IMR-90 (cell line): ENCODE results near the gene DZIP1L. TPM values are rescaled to one million over a fixed set of nuclear protein-coding genes. Genes with fewer than 3 reads are reported as not detected.

Source experiments
- ATAC-seq: fragments of 200-7000 bp; cut with Tn5 transposase; 2 replicates; pipeline ENCODE4 v1.9.1; 2020; ENCODE audit warnings: low read depth, mild to moderate bottlenecking, moderate library complexity
- BruUV-seq: library from RNA; stranded (reverse); fragments of 400-500 nt; replicated peaks from 2 replicates; lab custom pipeline; 2021; lab: Mats Ljungman, UMichigan
- CTCF ChIA-PET: fragments of 300-600 bp; formaldehyde crosslinking; extraction: SDS; loops from one replicate; lab custom pipeline; 2021; ENCODE audit warnings: antibody characterized with exemption; lab: Yijun Ruan, JAX
- POLR2A ChIA-PET: fragments of 300-600 bp; sonication (Branson Sonifier 250); formaldehyde crosslinking; loops from one replicate; lab custom pipeline; 2022; ENCODE audit warnings: antibody characterized with exemption; ENCODE audit not compliant: unreplicated experiment; lab: Charles Lee
- DNase-seq: peaks from one replicate; pipeline ENCODE4 v3.0.0; 2013
- H2AFZ ChIP-seq: replicated peaks from 2 replicates; pipeline ENCODE3; 2013; ENCODE audit warnings: low read length, mild to moderate bottlenecking; ENCODE audit not compliant: poor library complexity
- H2AK5ac ChIP-seq: 2 replicates; pipeline ENCODE4 v1.6.1; 2013; ENCODE audit warnings: low read depth, low read length, inconsistent platforms
- H2AK9ac ChIP-seq: replicated peaks from 2 replicates; pipeline ENCODE3; 2013; ENCODE audit warnings: mild to moderate bottlenecking, low read depth, low read length, moderate library complexity; ENCODE audit not compliant: poor library complexity
- H2BK120ac ChIP-seq: 2 replicates; pipeline ENCODE4 v1.6.1; 2013; ENCODE audit warnings: low read depth, low read length, inconsistent platforms
- H2BK15ac ChIP-seq: 3 replicates; pipeline ENCODE4 v1.6.1; 2013; ENCODE audit warnings: low read depth, low read length, inconsistent platforms
- H2BK20ac ChIP-seq: 2 replicates; pipeline ENCODE4 v1.6.1; 2013; ENCODE audit warnings: low read depth, mild to moderate bottlenecking, inconsistent platforms, low read length, moderate library complexity
- H2BK5ac ChIP-seq: 2 replicates; pipeline ENCODE4 v1.6.1; 2013; ENCODE audit warnings: mild to moderate bottlenecking, low read depth, low read length, inconsistent platforms; ENCODE audit not compliant: poor library complexity, severe bottlenecking
- H3K14ac ChIP-seq: replicated peaks from 2 replicates; pipeline ENCODE4 v1.6.1; 2013; ENCODE audit warnings: low read depth, low read length, inconsistent platforms
- H3K18ac ChIP-seq: 2 replicates; pipeline ENCODE4 v1.6.1; 2013; ENCODE audit warnings: low read depth, low read length, control low read depth
- H3K23ac ChIP-seq: 2 replicates; pipeline ENCODE4 v1.6.1; 2013; ENCODE audit warnings: low read depth, low read length, inconsistent platforms
- H3K27ac ChIP-seq: 2 replicates; pipeline ENCODE4 v1.5.1; 2013; ENCODE audit warnings: mild to moderate bottlenecking, control low read depth, low read length; ENCODE audit not compliant: insufficient read depth
- H3K27me3 ChIP-seq: 2 replicates; pipeline ENCODE4 v1.6.1; 2013; ENCODE audit warnings: low read length; ENCODE audit not compliant: control insufficient read depth, insufficient read depth
- H3K36me3 ChIP-seq: 2 replicates; pipeline ENCODE4 v1.6.1; 2013; ENCODE audit warnings: low read length, mixed read lengths; ENCODE audit not compliant: control insufficient read depth, insufficient read depth
- H3K4ac ChIP-seq: 2 replicates; pipeline ENCODE4 v1.6.1; 2013; ENCODE audit warnings: low read depth, low read length, inconsistent platforms
- H3K4me1 ChIP-seq: 2 replicates; pipeline ENCODE4 v1.6.1; 2013; ENCODE audit warnings: low read length, mixed read lengths; ENCODE audit not compliant: control insufficient read depth, insufficient read depth
- H3K4me2 ChIP-seq: 2 replicates; pipeline ENCODE4 v1.6.1; 2013; ENCODE audit warnings: low read depth, mild to moderate bottlenecking, control low read depth, low read length, moderate library complexity
- H3K4me3 ChIP-seq: 2 replicates; pipeline ENCODE4 v1.5.1; 2013; ENCODE audit warnings: low read depth, mild to moderate bottlenecking, control low read depth, low read length, moderate library complexity; ENCODE audit not compliant: insufficient read depth
- H3K56ac ChIP-seq: 2 replicates; pipeline ENCODE4 v1.6.1; 2013; ENCODE audit warnings: low read length, inconsistent platforms; ENCODE audit not compliant: insufficient read depth; ENCODE audit errors: extremely low read depth
- H3K79me1 ChIP-seq, 2 experiments: 2 replicates each; pipeline ENCODE4 v1.6.1; 2013; ENCODE audit warnings: low read length in 2 of 2, inconsistent platforms in 1 of 2, low read depth in 1 of 2
- H3K9ac ChIP-seq: 2 replicates; pipeline ENCODE4 v1.6.1; 2013; ENCODE audit warnings: low read depth, low read length, control low read depth
- H3K9me1 ChIP-seq: 2 replicates; pipeline ENCODE4 v1.6.1; 2013; ENCODE audit warnings: low read length, inconsistent platforms; ENCODE audit not compliant: insufficient read depth
- H3K9me3 ChIP-seq: 2 replicates; pipeline ENCODE4 v1.6.1; 2013; ENCODE audit warnings: low read length; ENCODE audit not compliant: control insufficient read depth, insufficient read depth
- H4K20me1 ChIP-seq: 2 replicates; pipeline ENCODE4 v1.6.1; 2013; ENCODE audit warnings: low read length, inconsistent platforms; ENCODE audit not compliant: insufficient read depth
- H4K5ac ChIP-seq: 2 replicates; pipeline ENCODE4 v1.6.1; 2013; ENCODE audit warnings: mild to moderate bottlenecking, low read depth, low read length, control low read depth
- H4K8ac ChIP-seq, 2 experiments: 2 replicates each; pipeline ENCODE4 v1.6.1; 2013; ENCODE audit warnings: low read depth in 2 of 2, low read length in 2 of 2, control low read depth in 1 of 2, inconsistent platforms in 1 of 2
- H4K91ac ChIP-seq: 2 replicates; pipeline ENCODE4 v1.6.1; 2013; ENCODE audit warnings: low read depth, low read length, inconsistent platforms; ENCODE audit not compliant: insufficient read depth
- BHLHE40 ChIP-seq: fragments of 150-350 bp; IDR thresholded peaks from 2 replicates; pipeline ENCODE4 v1.6.1; 2016; ENCODE audit warnings: mild to moderate bottlenecking, low read depth, low read length
- CEBPB ChIP-seq: IDR thresholded peaks from 2 replicates; pipeline ENCODE4 v1.6.1; 2012; ENCODE audit warnings: low read depth, low read length, improper control_type of control experiment
- CHD1 ChIP-seq: IDR thresholded peaks from 2 replicates; pipeline ENCODE4 v1.6.1; 2012; ENCODE audit warnings: low read depth, low read length, improper control_type of control experiment
- CTCF ChIP-seq: conservative IDR thresholded peaks from 2 replicates; pipeline ENCODE4 v1.5.1; 2012; ENCODE audit warnings: mild to moderate bottlenecking, low read depth, low read length, improper control_type of control experiment
- ELK1 ChIP-seq: fragments of 150-350 bp; IDR thresholded peaks from 2 replicates; pipeline ENCODE4 v1.6.1; 2016; ENCODE audit warnings: low read depth, mild to moderate bottlenecking, low read length, moderate library complexity, borderline replicate concordance
- FOS ChIP-seq: fragments of 150-350 bp; IDR thresholded peaks from 2 replicates; pipeline ENCODE4 v1.6.1; 2016; ENCODE audit warnings: low read depth, low read length
- MAFK ChIP-seq: IDR thresholded peaks from 2 replicates; pipeline ENCODE4 v1.6.1; 2012; ENCODE audit warnings: low read depth, low read length, improper control_type of control experiment
- MAZ ChIP-seq: IDR thresholded peaks from 2 replicates; pipeline ENCODE4 v1.6.1; 2012; ENCODE audit warnings: low read depth, mild to moderate bottlenecking, low read length, improper control_type of control experiment, moderate library complexity, borderline replicate concordance
- MXI1 ChIP-seq: IDR thresholded peaks from 2 replicates; pipeline ENCODE4 v1.6.1; 2012; ENCODE audit warnings: low read depth, mild to moderate bottlenecking, low read length, moderate library complexity, borderline replicate concordance
- NFE2L2 ChIP-seq: fragments of 150-350 bp; IDR thresholded peaks from 2 replicates; pipeline ENCODE4 v1.6.1; 2016; ENCODE audit warnings: low read depth, mild to moderate bottlenecking, low read length
- POLR2A ChIP-seq: IDR thresholded peaks from 2 replicates; pipeline ENCODE4 v1.6.1; 2012; ENCODE audit warnings: mild to moderate bottlenecking, low read depth, low read length
- RAD21 ChIP-seq: IDR thresholded peaks from 2 replicates; pipeline ENCODE4 v1.6.1; 2012; ENCODE audit warnings: low read length, improper control_type of control experiment
- RCOR1 ChIP-seq: IDR thresholded peaks from 2 replicates; pipeline ENCODE4 v1.6.1; 2012; ENCODE audit warnings: mild to moderate bottlenecking, low read length, improper control_type of control experiment; ENCODE audit not compliant: insufficient replicate concordance
- RFX5 ChIP-seq: IDR thresholded peaks from 2 replicates; pipeline ENCODE4 v1.8.0; 2012; ENCODE audit warnings: low read depth, mild to moderate bottlenecking, low read length, moderate library complexity
- SMC3 ChIP-seq: fragments of 150-350 bp; IDR thresholded peaks from 2 replicates; pipeline ENCODE4 v1.6.1; 2016; ENCODE audit warnings: low read depth, mild to moderate bottlenecking, antibody characterized with exemption, low read length, moderate library complexity
- USF2 ChIP-seq: fragments of 150-350 bp; IDR thresholded peaks from 2 replicates; pipeline ENCODE4 v1.6.1; 2017; ENCODE audit warnings: mild to moderate bottlenecking, antibody characterized with exemption, low read length, low read depth
- WGBS, 2 experiments: methylation state at CpG; one replicate each; pipeline versions ENCODE4 v1.1.5 to v1.1.7; 2013; ENCODE audit warnings: missing lambda C conversion rate in 2 of 2; ENCODE audit not compliant: insufficient read length in 1 of 2; ENCODE audit errors: extremely low coverage in 2 of 2; 5-methylcytosine and 5-hydroxymethylcytosine counted together
- dilution Hi-C: fragments of 300-500 bp; cut with HindIII; formaldehyde crosslinking; loops from one replicate; pipeline ENCODE4 v1.14.3; 2018; ENCODE audit warnings: low sequenced_read_pairs; ENCODE audit not compliant: unreplicated experiment
- in situ Hi-C: fragments of 300-500 bp; cut with MboI; formaldehyde crosslinking; loops from 3 replicates; pipeline ENCODE4 v1.14.3; 2019; ENCODE audit warnings: low sequenced_read_pairs, inconsistent platforms, mixed read lengths
- intact Hi-C: fragments of 100-400 bp; cut with micrococcal nuclease; formaldehyde crosslinking; loops from 2 replicates; pipeline ENCODE4 v1.10.0; 2022
- polyA plus RNA-seq, 3 experiments: library from polyadenylated mRNA; depleted of rRNA; stranded (reverse); fragments of >200 nt; gene quantifications; 2 replicates each; pipeline ENCODE4 v1.2.3, GENCODE V29; 2012; ENCODE audit warnings: low replicate concordance in 1 of 3
- total RNA-seq: library from RNA; depleted of rRNA; stranded (reverse); fragments of >200 nt; gene quantifications from 2 replicates; pipeline ENCODE4 v1.2.3, GENCODE V29; 2012

DZIP1L gene
- total and polyA plus RNA-seq, 2 of the 4 experiments (the other 2 are of a cell fraction) = 12.9 to 14.7 TPM

DNA sequence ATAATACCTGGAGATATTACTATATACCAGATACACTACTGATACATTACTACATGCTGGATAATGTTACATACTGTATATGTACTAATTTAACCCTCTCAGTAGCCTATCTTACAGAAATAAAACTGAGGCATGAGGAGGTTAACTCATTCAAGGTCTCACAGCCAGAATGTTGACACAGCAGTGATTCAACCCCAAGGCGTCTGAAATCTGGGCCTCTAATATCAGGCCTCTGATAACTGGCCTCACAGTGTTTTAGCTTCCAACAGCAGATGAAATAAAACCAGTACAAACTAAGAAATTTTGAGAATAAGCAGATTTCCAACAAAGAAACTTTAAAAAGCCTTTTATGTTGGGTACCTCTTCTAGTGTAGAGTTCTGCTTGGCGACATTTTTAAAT, 23.4 kb downstream of the DZIP1L start:
- H3K9me3 ChIP-seq = peaks cover 2% of the 10 kb centered on the region; the same call in 1 of the 2 replicates
- in situ Hi-C loops = no loop called here
- peaks cover 20 to 23% of the 10 kb centered on the region in 2 experiments for H3K79me1 ChIP-seq
- H3K36me3 ChIP-seq = peaks cover 33% of the 10 kb centered on the region
- CTCF ChIA-PET = no interaction called here
- no peak overlapping the region for H2BK15ac ChIP-seq
- no CpG with 5 or more reads among the region's 2 CpGs for WGBS, 2 experiments
- no peak overlapping the region for H3K4me3 ChIP-seq
- peak overlapping the region; percentile 29 for H2BK5ac ChIP-seq
- no peak overlapping the region for H3K4ac ChIP-seq
- H4K91ac ChIP-seq = no peak overlapping the region
- H2AK5ac ChIP-seq = no peak overlapping the region
- H4K20me1 ChIP-seq = no peaks in the 10 kb centered on the region
- H3K18ac ChIP-seq = no peak overlapping the region
- H2AK9ac ChIP-seq = no peak overlapping the region
- no peak overlapping the region for H2BK20ac ChIP-seq
- no peak overlapping the region for H3K56ac ChIP-seq
- H4K5ac ChIP-seq = no peak overlapping the region
- peaks cover 7% of the 10 kb centered on the region; the same call in 1 of the 2 replicates for H3K9me1 ChIP-seq
- ATAC-seq = peak; percentile 37
- H3K23ac ChIP-seq = no peak overlapping the region
- peak; percentile 69 for DNase-seq
- H3K4me1 ChIP-seq = peaks cover 9% of the 10 kb centered on the region
- TF ChIP-seq ELK1 (no peak), SMC3 (no peak), FOS (no peak), CTCF (no peak), USF2 (no peak), BHLHE40 (no peak), RAD21 (no peak), NFE2L2 (no peak), CHD1 (no peak), MXI1 (no peak), POLR2A (no peak), MAZ (no peak), CEBPB (no peak), RFX5 (no peak), MAFK (no peak), RCOR1 (no peak)
- no peak overlapping the region for H2BK120ac ChIP-seq
- dilution Hi-C loops = no loop called here
- TSS peak; percentile 33 for BruUV-seq
- no peak overlapping the region for H3K27ac ChIP-seq
- H2AFZ ChIP-seq = no peak overlapping the region
- no peaks in the 10 kb centered on the region for H3K27me3 ChIP-seq
- no peak overlapping the region for H3K4me2 ChIP-seq
- H3K14ac ChIP-seq = no peak overlapping the region
- intact Hi-C loops = no loop called here
- POLR2A ChIA-PET = no interaction called here
- no peak overlapping the region for H3K9ac ChIP-seq
- H4K8ac ChIP-seq = no peak overlapping the region
